ENCODE results near the gene IMMP1L. TPM values are rescaled to one million over a fixed set of nuclear protein-coding genes. Genes with fewer than 3 reads are reported as not detected.

IMMP1L gene
- total and polyA plus RNA-seq, 2 of the 8 experiments (the other 6 are each of a cell fraction or from before 2014, with no cell fraction given): 27.4 to 47.7 TPM

DNA sequence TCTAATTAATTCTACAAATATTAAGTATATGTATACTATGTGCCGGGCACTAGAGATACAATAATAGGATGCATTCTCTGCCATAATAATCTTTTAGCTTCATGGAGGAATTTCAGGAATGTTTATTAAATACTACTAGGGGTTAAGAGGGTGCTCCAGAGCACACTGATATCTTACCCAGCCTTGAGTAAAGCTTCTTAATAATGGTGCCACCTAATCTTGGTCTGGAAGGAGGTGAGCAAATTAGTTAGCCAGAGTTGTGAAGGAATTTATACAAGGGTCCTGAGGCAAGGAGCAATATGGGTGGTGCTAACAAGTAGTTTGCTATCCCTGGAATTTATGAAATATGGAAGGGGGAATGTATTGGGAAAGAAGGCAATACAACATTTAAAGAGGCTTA is 21.9 kb upstream of the IMMP1L start:
- H3K14ac ChIP-seq (ENCODE audit: insufficient read length): no peak overlapping the region
- H3K4me2 ChIP-seq (ENCODE audit: insufficient read depth in 1 of 2, low read depth in 2 of 2, low read length in 2 of 2): no peak overlapping the region
- H3K4ac ChIP-seq (replicated peaks; ENCODE audit: insufficient read length, low read depth, low read length): no peak overlapping the region
- no peak overlapping the region for H3K4me3 ChIP-seq (ENCODE audit: extremely low read depth in 1 of 4, insufficient read depth in 2 of 4, low read depth in 3 of 4, low read length in 4 of 4)
- H2AFZ ChIP-seq (ENCODE audit: low read length): no peak overlapping the region
- FAIRE-seq (no peak), DNase-seq (ENCODE audit: low read depth in 1 of 2, low spot score in 2 of 2) (no peak)
- H3K23ac ChIP-seq (ENCODE audit: insufficient read length): no peak overlapping the region
- POLR2A ChIA-PET (ENCODE audit: partially characterized antibody): no interaction called here
- WGBS, 2 experiments (ENCODE audit: extremely low coverage in 1 of 2, insufficient coverage in 1 of 2, insufficient read length in 1 of 2, insufficient replicate concordance in 2 of 2, low coverage in 1 of 2, low lambda C conversion rate in 2 of 2, missing lambda C conversion rate in 1 of 2): 96% methylated on average over 1 of the region's 1 CpG; no CpG with 5 or more reads in 1 of the 2 experiments
- no peak overlapping the region for H3K27ac ChIP-seq (ENCODE audit: low read depth, low read length)
- no peaks in the 10 kb centered on the region for H3K4me1 ChIP-seq (replicated peaks in 1 of 4; ENCODE audit: control insufficient read depth in 3 of 4, insufficient read depth in 4 of 4, low read length in 3 of 4)
- no peak overlapping the region for H2AK5ac ChIP-seq (ENCODE audit: low read depth, low read length)
- no peak overlapping the region for H3K56ac ChIP-seq (replicated peaks; ENCODE audit: insufficient read length, low read depth, low read length)
- H3K79me2 ChIP-seq (ENCODE audit: control insufficient read depth in 1 of 2, insufficient read depth in 2 of 2, low read length in 2 of 2): no peaks in the 10 kb centered on the region
- no peak overlapping the region for H2BK20ac ChIP-seq (ENCODE audit: low read length)
- no peak overlapping the region for H4K8ac ChIP-seq (ENCODE audit: extremely low read depth, insufficient read depth, low read length)
- H4K91ac ChIP-seq (replicated peaks; ENCODE audit: insufficient read length, low read length): no peak overlapping the region
- no peak overlapping the region for H3K9ac ChIP-seq (replicated peaks in 1 of 4; ENCODE audit: extremely low read depth in 1 of 4, low read depth in 3 of 4, low read length in 3 of 4)
- no peaks in the 10 kb centered on the region for H4K20me1 ChIP-seq (replicated peaks in 1 of 2; ENCODE audit: control insufficient read depth in 1 of 2, insufficient read depth in 2 of 2, low read length in 2 of 2)
- H3K18ac ChIP-seq (ENCODE audit: extremely low read depth, low read length): no peak overlapping the region
- TF ChIP-seq EZH2 (IDR thresholded peaks at IDR 0.05; ENCODE audit: low read depth, low read length, severe bottlenecking): no peak
- TF ChIP-seq ZNF274 (IDR thresholded peaks at IDR 0.05; ENCODE audit: borderline replicate concordance, extremely low read depth, low read length): no peak
- TF ChIP-seq, protein P1, sequence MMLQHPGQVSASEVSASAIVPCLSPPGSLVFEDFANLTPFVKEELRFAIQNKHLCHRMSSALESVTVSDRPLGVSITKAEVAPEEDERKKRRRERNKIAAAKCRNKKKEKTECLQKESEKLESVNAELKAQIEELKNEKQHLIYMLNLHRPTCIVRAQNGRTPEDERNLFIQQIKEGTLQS (IDR thresholded peaks at IDR 0.05; ENCODE audit: insufficient read depth, low read depth, low read length): no peak
- H3K23me2 ChIP-seq (ENCODE audit: low read depth, low read length): no peaks in the 10 kb centered on the region; the same call in 1 of the 2 replicates
- H3K27me3 ChIP-seq (replicated peaks in 1 of 4; ENCODE audit: control insufficient read depth in 3 of 4, extremely low read depth in 1 of 4, insufficient read depth in 3 of 4, low read length in 3 of 4): peaks cover 0 to 1% (median 0%) of the 10 kb centered on the region in 4 experiments; a peak in 1 of 7 replicates
- H3K9me3 ChIP-seq (ENCODE audit: insufficient read depth in 2 of 2, low read depth in 1 of 2, low read length in 1 of 2): no peaks in the 10 kb centered on the region
- H4K5ac ChIP-seq (ENCODE audit: insufficient read length, low read depth, low read length): no peak overlapping the region
- no peak overlapping the region for H2BK120ac ChIP-seq (replicated peaks; ENCODE audit: low read depth, low read length)
- no peak overlapping the region for H2BK12ac ChIP-seq (ENCODE audit: low read depth, low read length)
- CTCF ChIA-PET (ENCODE audit: partially characterized antibody): interaction anchor here (1.4 kb wide), 1 partner anchor 16 kb away, joined by 5 read pairs; no protein-coding TSS in a partner anchor
- H2BK5ac ChIP-seq (ENCODE audit: low read depth, low read length): no peak overlapping the region
- H2BK15ac ChIP-seq (ENCODE audit: low read length): no peak overlapping the region
- no peaks in the 10 kb centered on the region for H3K36me3 ChIP-seq (ENCODE audit: control insufficient read depth in 2 of 4, insufficient read depth in 4 of 4, low read length in 3 of 4)
- no peaks in the 10 kb centered on the region for H3K79me1 ChIP-seq (ENCODE audit: low read depth, low read length)

Data from H1 (cell line).